Eye (tissue), 1 donor: ENCODE results near the gene CCDC93.

Experiments
- DNase-seq: peaks from one replicate; pipeline ENCODE4 v3.0.0-alpha.2; 2015

CCDC93 gene

DNA sequence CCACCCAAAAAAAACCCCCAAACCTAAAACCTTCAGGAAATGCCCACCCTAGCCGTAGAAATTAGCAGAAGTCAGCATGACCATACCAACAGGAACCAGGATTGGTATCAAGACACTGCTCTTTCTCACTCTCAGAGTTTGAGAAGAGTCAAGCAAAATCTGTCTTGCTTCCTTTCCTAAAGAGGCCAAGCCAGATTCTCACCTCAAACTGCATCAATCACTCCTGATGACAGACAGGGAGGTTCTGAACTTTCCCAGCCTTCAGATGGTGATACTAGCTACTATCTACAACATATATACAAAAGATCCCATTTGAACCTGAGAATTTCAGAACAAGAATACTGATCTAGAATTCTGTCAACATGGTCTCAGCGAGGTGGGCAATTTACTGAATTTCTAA, 29.7 kb downstream of the CCDC93 start:
- DNase-seq, result no peak

- DNase-seq, result no peak
Observed at GRCh38 chr2:117983040-117983439, 30.8 kb downstream of the CCDC93 start.

- no peak for DNase-seq
Observed at GRCh38 chr2:117982376-117983033, 31.4 kb downstream of the CCDC93 start.

DNA sequence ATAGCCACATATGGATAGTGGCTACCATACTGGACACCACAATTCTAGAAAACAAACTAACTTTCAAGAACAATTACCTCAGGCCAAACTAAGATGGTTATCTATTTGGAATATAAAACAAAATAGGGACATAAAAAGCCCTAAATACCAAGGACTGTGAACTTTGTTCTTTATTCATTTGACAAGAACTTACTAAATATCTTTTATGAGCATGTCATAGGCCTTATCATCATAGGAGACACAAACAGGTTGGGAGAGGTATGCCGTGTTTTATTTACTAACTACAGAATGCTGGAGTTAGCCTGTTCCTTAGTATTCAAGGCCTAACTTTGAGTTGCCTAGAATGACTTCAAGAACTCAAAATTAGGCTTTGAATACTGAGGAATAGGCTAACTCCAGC, 32.1 kb downstream of the CCDC93 start:
- DNase-seq, result no peak

- DNase-seq, result no peak
Observed at GRCh38 chr2:117980783-117981676, 32.8 kb downstream of the CCDC93 start.

GRCh38 chr2:117979911-117980701, 33.8 kb downstream of the CCDC93 start:
- no peak for DNase-seq

- DNase-seq, result no peak
Observed at GRCh38 chr2:117977696-117978095, 36.2 kb downstream of the CCDC93 start.

GRCh38 chr2:117976581-117976980, 37.3 kb downstream of the CCDC93 start:
- no peak for DNase-seq

DNA sequence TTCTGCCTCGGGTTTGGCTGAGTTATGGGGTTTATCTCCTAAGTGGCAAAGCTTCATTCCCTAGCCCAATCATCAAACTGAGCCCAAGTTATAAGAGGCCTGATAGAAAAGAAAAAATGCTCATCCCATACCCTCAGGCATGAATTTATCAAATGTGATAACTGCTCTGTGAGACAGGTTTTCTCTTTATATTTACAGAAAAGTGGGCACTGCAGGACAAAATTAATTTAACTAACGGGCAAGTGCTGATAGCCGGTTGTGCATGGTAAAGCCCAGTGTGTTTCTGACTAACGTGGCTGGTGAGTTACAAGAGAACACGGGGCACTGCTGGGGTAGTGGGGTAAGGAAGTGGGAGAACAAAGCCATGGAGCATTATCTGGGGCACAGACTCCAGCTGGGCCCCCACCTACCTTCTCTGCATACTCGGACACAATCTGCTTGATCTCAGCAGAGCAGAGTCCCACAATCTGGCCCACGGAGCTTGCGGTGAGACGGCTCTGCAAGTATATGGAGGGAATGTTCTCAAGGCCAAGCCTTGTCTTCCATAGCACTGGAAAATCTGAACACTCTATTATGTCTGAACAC, 40.3 kb downstream of the CCDC93 start:
- no peak for DNase-seq

DNA sequence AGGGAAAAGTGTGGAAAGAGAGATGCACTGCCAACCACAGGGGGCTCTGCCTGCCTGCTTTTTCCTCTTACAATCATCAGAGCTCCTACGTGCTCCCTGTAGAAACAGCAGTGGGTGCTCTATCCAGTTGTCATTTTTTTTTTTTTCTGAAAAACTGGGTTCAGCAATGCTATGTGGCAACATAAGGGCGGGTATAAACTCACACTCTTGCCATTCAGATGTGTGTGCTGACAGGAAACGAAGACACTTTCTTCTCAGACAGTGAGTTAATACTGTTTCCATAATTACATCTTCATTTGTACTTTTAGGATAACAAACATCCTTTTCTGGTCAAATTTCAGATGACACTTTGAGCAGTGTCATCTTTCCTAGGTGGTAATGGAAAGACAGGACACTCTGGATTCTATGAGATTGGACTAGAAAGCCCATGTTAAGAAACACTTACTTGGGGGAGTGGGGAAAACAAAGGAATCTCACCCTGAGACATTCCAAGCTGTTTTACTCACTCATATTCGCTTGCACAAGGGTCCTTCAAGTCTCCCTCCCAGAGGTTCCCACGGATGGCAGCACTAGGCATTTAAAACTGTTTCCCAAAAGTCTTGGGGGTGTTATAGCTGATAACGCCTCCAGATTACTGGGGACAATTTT, 41.3 kb downstream of the CCDC93 start:
- no peak for DNase-seq

- no peak for DNase-seq
Observed at GRCh38 chr2:117968722-117969121, 45.1 kb downstream of the CCDC93 start.

GRCh38 chr2:117967977-117968718, 45.7 kb downstream of the CCDC93 start:
- no peak for DNase-seq

DNA sequence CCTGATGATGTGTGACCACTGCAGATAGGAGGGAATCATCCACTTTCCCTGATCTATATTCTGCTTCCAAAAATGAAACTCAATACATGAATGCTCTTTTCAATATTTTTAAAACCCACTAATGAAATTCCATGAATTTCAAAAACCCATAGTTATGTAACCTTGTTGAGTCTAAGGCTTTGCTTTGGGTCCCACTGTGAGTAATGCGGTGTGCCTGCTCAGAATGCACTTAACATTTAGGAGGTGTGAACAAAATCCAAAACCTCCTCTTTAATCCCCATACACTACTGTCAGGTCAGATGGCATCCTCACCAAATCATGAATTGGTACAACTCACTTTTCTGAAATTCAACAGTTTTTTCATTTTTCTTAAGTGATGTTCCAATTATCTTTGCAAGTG, 50.4 kb downstream of the CCDC93 start:
- no peak for DNase-seq

- DNase-seq, result no peak
Observed at GRCh38 chr2:117961201-117961600, 52.7 kb downstream of the CCDC93 start.

GRCh38 chr2:117960231-117960630, 53.6 kb downstream of the CCDC93 start:
- no peak for DNase-seq

DNA sequence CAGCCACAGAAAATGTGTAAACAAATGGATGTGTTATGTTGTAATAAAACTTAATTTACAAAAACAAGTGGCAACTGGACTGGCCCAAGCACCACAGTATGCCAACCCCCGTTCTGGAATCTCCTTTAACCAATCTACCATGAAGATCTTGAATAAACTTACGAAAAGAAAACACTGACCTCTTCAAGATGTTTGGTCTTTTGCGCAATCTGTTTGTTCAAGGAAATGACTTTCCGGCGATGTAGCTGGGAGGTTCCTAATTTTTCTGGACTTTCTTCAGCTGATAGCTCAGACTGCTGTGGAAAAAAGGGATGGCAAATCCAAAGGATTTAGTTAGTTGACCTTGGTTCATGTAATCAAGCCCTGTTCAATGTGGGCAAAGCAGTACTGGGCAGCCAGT, 55.7 kb downstream of the CCDC93 start:
- DNase-seq, result no peak

DNA sequence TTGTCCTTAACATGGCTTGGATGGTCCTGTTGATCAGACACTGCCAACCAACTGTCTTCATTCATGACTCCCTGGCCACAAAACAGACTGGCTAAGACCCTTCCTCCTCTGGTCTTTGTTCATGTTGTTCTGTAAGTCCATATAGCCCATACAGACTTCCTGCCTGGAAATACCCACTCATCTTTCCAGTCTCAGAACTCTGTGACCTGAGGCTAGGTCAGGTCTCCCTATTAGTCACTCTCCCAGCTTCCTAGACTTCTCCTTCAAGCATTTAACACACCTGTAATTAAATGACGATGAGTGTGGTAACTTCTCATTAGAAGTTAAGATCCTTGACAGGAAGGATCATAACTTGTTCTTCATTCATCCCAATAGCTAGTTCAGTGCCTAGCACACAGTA, 56.3 kb downstream of the CCDC93 start:
- DNase-seq, result no peak

- no peak for DNase-seq
Observed at GRCh38 chr2:117956036-117956796, 57.7 kb downstream of the CCDC93 start.

DNA sequence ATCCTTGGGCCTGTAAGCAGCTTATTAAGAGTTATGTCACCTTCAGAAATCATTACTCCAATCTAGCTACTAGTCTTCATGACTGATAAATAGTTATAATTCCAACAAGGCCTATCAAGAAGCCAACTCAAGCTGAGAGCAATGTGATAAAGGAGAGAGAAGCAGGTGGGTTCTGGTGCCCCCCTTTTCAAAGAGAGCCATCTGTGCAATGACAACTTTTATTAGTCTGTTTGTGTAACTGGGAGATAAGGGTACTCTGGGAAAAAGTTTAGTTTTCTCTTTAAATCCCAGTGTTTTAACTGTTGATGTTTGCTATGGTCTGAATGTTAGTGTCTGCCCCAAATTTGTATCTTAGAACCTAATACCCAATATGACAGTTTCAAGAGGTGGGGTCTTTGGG, 60.6 kb downstream of the CCDC93 start:
- DNase-seq, result no peak

DNA sequence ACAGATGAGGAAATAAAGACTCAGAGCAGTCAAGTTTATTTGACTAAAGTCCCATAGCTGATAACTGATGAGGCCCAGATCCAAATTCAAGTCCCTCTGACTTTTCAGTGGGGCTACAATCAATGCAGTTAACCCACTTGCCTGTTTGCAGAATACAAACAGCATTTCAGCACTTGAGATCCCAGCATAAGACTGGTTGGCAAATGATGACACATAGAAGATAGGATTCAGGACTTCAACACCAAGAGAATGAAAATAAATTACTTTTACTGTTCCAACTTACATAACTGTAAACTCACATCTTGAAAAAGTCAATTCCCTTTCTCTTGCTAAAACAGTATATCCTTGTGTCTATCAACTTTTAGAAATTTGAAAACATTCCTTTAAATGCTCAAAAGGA, 61.2 kb downstream of the CCDC93 start:
- DNase-seq, result no peak

DNA sequence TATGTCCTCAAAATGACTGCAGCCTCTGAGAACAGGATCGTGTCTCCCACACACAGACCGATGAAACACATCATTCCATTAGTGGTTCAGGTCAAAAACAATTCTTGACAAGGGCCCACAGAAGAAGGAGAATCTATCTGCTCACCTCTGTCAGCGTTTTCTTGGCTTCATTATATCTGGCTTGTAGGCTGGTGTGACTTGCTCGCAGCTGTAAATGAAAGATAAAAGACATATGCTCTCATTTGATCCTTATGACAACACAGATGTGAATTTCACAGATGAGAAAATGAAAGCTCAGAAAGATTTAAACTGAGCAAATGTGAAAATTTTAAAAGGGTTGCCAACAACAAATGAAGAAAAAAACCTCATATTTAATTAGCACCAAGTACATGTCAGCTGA, 61.6 kb downstream of the CCDC93 start:
- DNase-seq, result no peak
